Left lung (tissue), 10 donors: ENCODE data around the gene EIF1B. TPM values are rescaled to one million over a fixed set of nuclear protein-coding genes. Genes with fewer than 3 reads are reported as not detected.

Source experiments
- ATAC-seq: fragments of 200-7000 bp; cut with Tn5 transposase; one replicate; pipeline ENCODE4 v1.9.1; 2020; ENCODE audit warnings: moderate library complexity
- DNase-seq, 4 donors: peaks; one replicate each; pipeline ENCODE4 v3.0.0-alpha.2; 2013 to 2020
- H3K27ac ChIP-seq, 2 donors: fragments of 200-600 bp; sonication (generic) in 1 of 2; one replicate each; pipeline versions ENCODE4 v1.5.0 to v1.8.0; 2020 to 2021
- H3K27me3 ChIP-seq, 2 donors: fragments of 200-600 bp; sonication (generic) in 1 of 2; one replicate each; pipeline versions ENCODE4 v1.5.0 to v1.8.0; 2020 to 2021
- H3K36me3 ChIP-seq, 2 donors: fragments of 200-600 bp; sonication (generic) in 1 of 2; one replicate each; pipeline versions ENCODE4 v1.5.0 to v1.8.0; 2020 to 2021
- H3K4me1 ChIP-seq, 2 donors: fragments of 200-600 bp; one replicate each; pipeline ENCODE4 v1.8.0; 2021
- H3K4me3 ChIP-seq, 2 donors: fragments of 200-600 bp; sonication (generic) in 1 of 2; one replicate each; pipeline versions ENCODE4 v1.5.0 to v1.8.0; 2020 to 2021; ENCODE audit warnings: mild to moderate bottlenecking in 1 of 2
- H3K9me3 ChIP-seq, 2 donors: fragments of 200-600 bp; sonication (generic) in 1 of 2; one replicate each; pipeline versions ENCODE4 v1.5.0 to v1.8.0; 2020 to 2021
- CTCF ChIP-seq, 2 donors: fragments of 200-600 bp; sonication (generic) in 1 of 2; IDR thresholded peaks; one replicate each; pipeline versions ENCODE4 v1.5.0 to v1.8.0; 2021; ENCODE audit warnings: antibody characterized with exemption in 2 of 2
- intact Hi-C, 2 donors: fragments of 100-400 bp; cut with DNase I; formaldehyde crosslinking; loops; one replicate each; pipeline versions ENCODE4 v1.11.2 to v1.14.2; 2022
- polyA plus RNA-seq, 6 donors: library from polyadenylated mRNA; unstranded; fragments of 120-200 nt; gene quantifications; one replicate each; pipeline ENCODE4 v1.2.1, GENCODE V29; 2013; ENCODE audit not compliant: insufficient read length in 6 of 6
- total RNA-seq, 2 donors: library from RNA; stranded (reverse); fragmentation: NEBNext Ultra II Directional; extraction: Animal tissue kit (Norgen Biotek cat#: 25700); gene quantifications; one replicate each; pipeline ENCODE4 v1.2.1, GENCODE V29; 2021
- donor health status: DM: no; HTN: yes; CAD: no.
- donor health status: DM: no; HTN: no; CAD: no.

Gene EIF1B
- total and polyA plus RNA-seq, 8 donors: 37.7 to 107 (median 98.4) TPM

DNA sequence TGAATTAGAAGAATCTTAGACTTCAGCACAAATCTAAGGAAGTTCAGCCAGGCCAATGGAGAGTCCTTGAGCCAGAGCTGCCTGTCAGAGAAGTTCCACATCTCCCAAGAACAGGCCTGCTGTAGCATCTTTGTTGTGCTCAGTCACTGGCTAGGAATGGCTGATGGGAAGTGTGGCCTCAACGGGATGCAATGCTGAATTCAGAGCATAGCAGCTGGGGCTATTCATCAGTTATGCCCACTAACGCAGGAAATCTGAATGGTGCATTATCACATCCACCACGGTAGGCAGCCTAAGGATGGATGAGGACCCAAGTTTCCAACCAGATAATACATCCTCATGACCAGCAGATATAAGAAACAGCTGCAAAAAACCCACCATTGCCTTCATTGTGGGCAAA, 3.2 kb upstream of the EIF1B start:
- no peak for ATAC-seq
- intact Hi-C loops: no loop called here
- DNase-seq: no peak
- Histone ChIP-seq H3K36me3 (no peaks in the 10 kb centered on the region), H3K27me3 (no peaks in the 10 kb centered on the region), H3K9me3 (no peaks in the 10 kb centered on the region), H3K27ac (no peak overlapping the region), H3K4me1 (peaks cover 4 to 17% of the 10 kb centered on the region in 2 donors), H3K4me3 (no peak overlapping the region)
- TF ChIP-seq CTCF (IDR thresholded peaks at IDR 0.05): no peak

DNA sequence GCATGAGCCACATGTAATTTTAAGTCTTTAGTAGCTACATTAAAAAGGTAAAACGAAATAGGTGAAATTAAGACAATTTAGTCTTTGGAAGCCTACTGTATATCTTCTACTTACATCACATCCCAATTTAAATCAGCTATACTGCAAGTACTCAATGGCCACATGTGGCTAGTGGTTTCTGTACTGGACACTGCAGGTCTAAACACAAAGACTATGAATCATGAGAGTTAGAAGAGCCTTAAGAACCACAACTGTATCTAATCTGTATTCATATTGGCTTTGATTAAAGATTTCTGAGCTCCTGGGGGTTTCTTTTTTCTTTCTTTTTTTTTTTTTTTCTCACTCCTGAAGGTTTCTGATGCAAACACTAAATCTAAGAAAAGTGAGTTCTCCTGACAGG, 2.3 kb upstream of the EIF1B start:
- peaks cover 6 to 25% of the 10 kb centered on the region in 2 donors for H3K4me1 ChIP-seq
- no peaks in the 10 kb centered on the region for H3K27me3 ChIP-seq
- no peak overlapping the region for H3K4me3 ChIP-seq
- ATAC-seq (no peak), DNase-seq (no peak)
- no peaks in the 10 kb centered on the region for H3K9me3 ChIP-seq
- peaks cover 0 to 7% of the 10 kb centered on the region in 2 donors for H3K36me3 ChIP-seq
- TF ChIP-seq CTCF (IDR thresholded peaks at IDR 0.05): no peak
- H3K27ac ChIP-seq: no peak overlapping the region
- intact Hi-C loops: no loop called here

GRCh38 chr3:40308725-40309417, 636 bp upstream of the EIF1B start:
- Histone ChIP-seq H3K27me3 (no peaks in the 10 kb centered on the region), H3K9me3 (no peaks in the 10 kb centered on the region), H3K27ac (peak overlapping the region; percentile 92 to 95), H3K36me3 (peaks cover 0 to 24% of the 10 kb centered on the region in 2 donors), H3K4me3 (peak overlapping the region; percentile 47 to 86), H3K4me1 (peaks cover 6 to 42% of the 10 kb centered on the region in 2 donors)
- intact Hi-C loops: no loop called here
- no peak for TF ChIP-seq CTCF (IDR thresholded peaks at IDR 0.05)
- ATAC-seq (peak; percentile 2), DNase-seq (no peak)

DNA sequence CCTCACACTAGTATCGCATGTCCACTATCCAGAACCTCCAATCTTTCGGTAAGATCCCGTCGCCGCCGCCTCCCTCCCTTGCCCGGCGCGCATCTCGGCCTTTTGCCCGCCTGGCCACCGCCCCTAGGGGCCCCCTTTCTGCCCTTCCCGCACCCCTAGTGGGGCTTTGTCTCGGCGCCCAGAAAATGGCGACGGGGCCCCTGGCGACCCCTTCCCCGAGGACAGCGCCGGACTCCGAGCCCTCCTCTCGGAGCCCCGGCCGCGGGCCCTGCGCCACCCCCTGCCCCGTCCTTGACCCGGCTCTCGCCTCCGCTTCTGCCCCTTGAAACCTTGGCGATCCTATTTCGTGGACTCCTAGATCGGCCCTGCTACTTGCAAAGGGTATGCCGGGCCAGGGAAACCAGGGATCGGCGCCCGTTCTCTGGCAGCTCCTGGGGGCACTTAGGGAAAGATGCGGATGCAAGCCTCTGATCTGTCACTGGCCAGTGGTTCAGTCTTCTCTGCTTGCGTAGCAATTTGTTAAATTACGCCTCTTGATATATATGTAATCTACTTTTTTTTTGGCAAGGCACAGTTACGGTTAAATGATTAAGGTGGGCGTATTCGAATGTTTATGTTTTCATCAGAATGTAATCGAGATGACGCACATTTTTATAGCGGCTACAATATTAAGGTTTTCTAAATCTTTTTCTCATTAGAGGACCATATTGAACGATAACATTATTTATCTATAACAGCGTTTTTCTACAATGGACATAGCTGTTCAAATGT, 603 bp downstream of the EIF1B start:
- ATAC-seq (peak; percentile 54), DNase-seq (peak; percentile 55 to 90 (median 62))
- H3K4me1 ChIP-seq: peaks cover 6 to 53% of the 10 kb centered on the region in 2 donors
- no peak for TF ChIP-seq CTCF (IDR thresholded peaks at IDR 0.05)
- H3K9me3 ChIP-seq: no peaks in the 10 kb centered on the region
- H3K36me3 ChIP-seq: peaks cover 0 to 35% of the 10 kb centered on the region in 2 donors
- no peaks in the 10 kb centered on the region for H3K27me3 ChIP-seq
- H3K27ac ChIP-seq: peak overlapping the region; percentile 92 to 95
- peak overlapping the region; percentile 74 to 86 for H3K4me3 ChIP-seq
- intact Hi-C loops: no loop called here

DNA sequence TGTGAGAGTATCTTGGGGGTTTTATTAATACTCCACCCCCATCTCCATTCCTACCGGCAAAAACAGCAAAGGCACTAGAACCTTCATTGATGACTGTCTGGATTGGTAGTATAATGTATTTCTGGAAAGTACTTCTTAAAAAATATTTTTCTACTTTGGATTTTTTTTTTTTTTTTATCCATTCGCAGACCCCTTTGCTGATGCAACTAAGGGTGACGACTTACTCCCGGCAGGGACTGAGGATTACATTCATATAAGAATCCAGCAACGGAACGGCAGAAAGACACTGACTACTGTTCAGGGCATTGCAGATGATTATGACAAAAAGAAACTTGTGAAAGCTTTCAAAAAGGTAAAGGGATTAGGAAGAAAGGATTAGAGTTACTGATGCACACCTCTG, 1.2 kb downstream of the EIF1B start:
- Histone ChIP-seq H3K9me3 (no peaks in the 10 kb centered on the region), H3K27ac (no peak overlapping the region), H3K4me3 (peak overlapping the region; percentile 74 to 86), H3K36me3 (peaks cover 0 to 35% of the 10 kb centered on the region in 2 donors), H3K27me3 (no peaks in the 10 kb centered on the region), H3K4me1 (peaks cover 6 to 53% of the 10 kb centered on the region in 2 donors)
- intact Hi-C loops: no loop called here
- no peak for TF ChIP-seq CTCF (IDR thresholded peaks at IDR 0.05)
- DNase-seq: peak in 1 of 4 donors; percentile 36
- ATAC-seq: no peak
